A549 (cell line): ENCODE results near the gene MAGI1. TPM values are rescaled to one million over a fixed set of nuclear protein-coding genes. Genes with fewer than 3 reads are reported as not detected.
A peak's percentile ranks its signal among the peaks of the same experiment; 100 is the strongest.

ENCODE experiments used
- ATAC-seq, 2 experiments: fragments of 200-7000 bp in 1 of 2; fragments of >200 bp in 1 of 2; cut with Nextera tagmentation in 1 of 2; cut with Tn5 transposase in 1 of 2; 3 replicates each; pipeline versions ENCODE4 v1.8.0 to v1.9.1; 2018 to 2020; ENCODE audit warnings: mild to moderate bottlenecking in 1 of 2, moderate library complexity in 1 of 2
- CTCF ChIA-PET: fragments of 300-600 bp; sonication (Branson Sonifier 250); formaldehyde crosslinking; extraction: SDS; loops from one replicate; lab custom pipeline; 2021; ENCODE audit warnings: antibody characterized with exemption, inconsistent platforms; lab: Yijun Ruan, JAX
- POLR2A ChIA-PET: fragments of 350-600 bp; formaldehyde crosslinking; extraction: SDS; loops from one replicate; lab custom pipeline; 2021; ENCODE audit warnings: antibody characterized with exemption, inconsistent platforms; lab: Yijun Ruan, JAX
- DNase-seq, 2 experiments: peaks; one replicate each; pipeline versions ENCODE4 v3.0.0 to v3.0.0-alpha.2; 2011 to 2016; ENCODE audit warnings: low read depth in 1 of 2, low spot score in 1 of 2
- FAIRE-seq: peaks from 2 replicates; lab custom pipeline; 2011; peaks lifted over from hg19 to GRCh38; lab: Jason Lieb, UNC
- H3K27ac ChIP-seq, 2 experiments: fragments of >200 bp; sonication (Bioruptor Twin); formaldehyde crosslinking; 3 replicates each; pipeline ENCODE4 v1.5.1; 2016 to 2017
- H3K4me1 ChIP-seq: fragments of >200 bp; sonication (Bioruptor Twin); formaldehyde crosslinking; 3 replicates; pipeline ENCODE4 v1.6.1; 2016
- H3K4me2 ChIP-seq: fragments of >200 bp; sonication (Bioruptor Twin); formaldehyde crosslinking; 3 replicates; pipeline ENCODE4 v1.6.1; 2016
- H3K4me3 ChIP-seq: fragments of >200 bp; sonication (Bioruptor Twin); formaldehyde crosslinking; 3 replicates; pipeline ENCODE4 v1.5.1; 2016
- H3K9me3 ChIP-seq: fragments of >200 bp; sonication (Bioruptor Twin); formaldehyde crosslinking; 3 replicates; pipeline ENCODE4 v1.6.1; 2016
- CBX2 ChIP-seq: fragments of 200-600 bp; sonication (generic); IDR thresholded peaks from 2 replicates; pipeline ENCODE4 v1.6.1; 2016; ENCODE audit warnings: low read depth, mild to moderate bottlenecking, borderline replicate concordance
- CEBPB ChIP-seq, 2 experiments: fragments of >200 bp in 1 of 2; sonication (Bioruptor Twin) in 1 of 2; formaldehyde crosslinking in 1 of 2; IDR thresholded peaks; 2 replicates each; pipeline ENCODE4 v1.6.1; 2012 to 2016
- CHD2 ChIP-seq: fragments of 150-350 bp; IDR thresholded peaks from 2 replicates; pipeline ENCODE4 v1.6.1; 2014; ENCODE audit warnings: low read length; ENCODE audit not compliant: partially characterized antibody
- EHF ChIP-seq: fragments of 250-450 bp; sonication (Bioruptor Pico); IDR thresholded peaks from 2 replicates; pipeline ENCODE4 v1.5.0; 2020; ENCODE audit warnings: mild to moderate bottlenecking
- ESRRA ChIP-seq: fragments of 150-350 bp; IDR thresholded peaks from 2 replicates; pipeline ENCODE4 v1.6.1; 2014; ENCODE audit warnings: mild to moderate bottlenecking, low read length, borderline replicate concordance
- HDAC2 ChIP-seq: fragments of 200-600 bp; sonication (generic); IDR thresholded peaks from 2 replicates; pipeline ENCODE4 v1.6.1; 2016
- HEYL ChIP-seq: fragments of 250-450 bp; sonication (Bioruptor Pico); IDR thresholded peaks from 2 replicates; pipeline ENCODE4 v1.8.0; 2021; ENCODE audit warnings: mild to moderate bottlenecking, moderate library complexity
- HOXA7 ChIP-seq: fragments of 250-450 bp; sonication (Bioruptor Pico); IDR thresholded peaks from 2 replicates; pipeline ENCODE4 v1.5.0; 2020; ENCODE audit warnings: mild to moderate bottlenecking, moderate library complexity
- HOXB13 ChIP-seq: fragments of 250-450 bp; sonication (Bioruptor Pico); IDR thresholded peaks from 2 replicates; pipeline ENCODE4 v1.5.0; 2020; ENCODE audit warnings: low read depth, mild to moderate bottlenecking, moderate library complexity
- KDM1A ChIP-seq: fragments of 200-600 bp; sonication (generic); IDR thresholded peaks from 2 replicates; pipeline ENCODE4 v1.6.1; 2016; ENCODE audit warnings: low read depth, mild to moderate bottlenecking
- MAFK ChIP-seq: fragments of 450-650 bp; IDR thresholded peaks from 2 replicates; pipeline ENCODE4 v1.6.1; 2014; ENCODE audit not compliant: partially characterized antibody
- MYC ChIP-seq: IDR thresholded peaks from 2 replicates; pipeline ENCODE4 v1.6.1; 2012; ENCODE audit warnings: mild to moderate bottlenecking, inconsistent platforms, low read length, improper control_type of control experiment, borderline replicate concordance
- NFE2L2 ChIP-seq: fragments of 150-350 bp; conservative IDR thresholded peaks from 2 replicates; pipeline ENCODE4 v1.6.1; 2014; ENCODE audit warnings: low read length
- NPAS2 ChIP-seq: fragments of 250-450 bp; sonication (Bioruptor Pico); IDR thresholded peaks from 2 replicates; pipeline ENCODE4 v1.8.0; 2022; ENCODE audit warnings: mild to moderate bottlenecking, moderate library complexity, borderline replicate concordance
- PHF8 ChIP-seq: fragments of 200-600 bp; sonication (generic); IDR thresholded peaks from 2 replicates; pipeline ENCODE4 v1.6.1; 2016; ENCODE audit warnings: low read depth, mild to moderate bottlenecking, antibody characterized with exemption, moderate library complexity, borderline replicate concordance
- POLR2A ChIP-seq: IDR thresholded peaks from 2 replicates; pipeline ENCODE4 v1.6.1; 2012; ENCODE audit warnings: mild to moderate bottlenecking, low read length
- RCOR1 ChIP-seq: fragments of 150-350 bp; IDR thresholded peaks from 2 replicates; pipeline ENCODE4 v1.6.1; 2014; ENCODE audit warnings: antibody characterized with exemption, low read length, low read depth
- whole genome bisulfite sequencing: methylation state at CpG from one replicate; pipeline ENCODE4 v1.1.6; 2017; ENCODE audit errors: missing lambda C conversion rate; 5-methylcytosine and 5-hydroxymethylcytosine counted together
- polyA plus RNA-seq, 4 experiments: library from polyadenylated mRNA; depleted of rRNA in 3 of 4; stranded (reverse); fragments of >200 nt; fragmentation: RNase III in 1 of 4; extraction: RNeasy Plus Mini Kit Qiagen cat#74134 plus additional on column Dnase treatment in 1 of 4; gene quantifications; 2 replicates in 3 of 4; 3 replicates in 1 of 4; pipeline ENCODE4 v1.2.3, GENCODE V29; 2011 to 2017
- TF ChIP-seq, protein P1 (sequence below): fragments of 250-450 bp; sonication (Bioruptor Pico); IDR thresholded peaks from 2 replicates; pipeline ENCODE4 v1.5.0; 2021; ENCODE audit warnings: mild to moderate bottlenecking, moderate library complexity, borderline replicate concordance
- TF ChIP-seq, protein P2 (sequence below): IDR thresholded peaks from 2 replicates; pipeline ENCODE4 v1.6.1; 2012; ENCODE audit warnings: low read depth, borderline replicate concordance
- TF ChIP-seq, protein P3 (sequence below): IDR thresholded peaks from 2 replicates; pipeline ENCODE4 v1.6.1; 2012
- TF ChIP-seq, protein P4 (sequence below): fragments of >200 bp; sonication (Bioruptor Twin); formaldehyde crosslinking; IDR thresholded peaks from 2 replicates; pipeline ENCODE4 v1.6.1; 2016

The MAGI1 gene
- polyA plus RNA-seq, 2 of the 4 experiments (the other 2 are of a cell fraction), result 4.7 to 6.6 TPM

DNA sequence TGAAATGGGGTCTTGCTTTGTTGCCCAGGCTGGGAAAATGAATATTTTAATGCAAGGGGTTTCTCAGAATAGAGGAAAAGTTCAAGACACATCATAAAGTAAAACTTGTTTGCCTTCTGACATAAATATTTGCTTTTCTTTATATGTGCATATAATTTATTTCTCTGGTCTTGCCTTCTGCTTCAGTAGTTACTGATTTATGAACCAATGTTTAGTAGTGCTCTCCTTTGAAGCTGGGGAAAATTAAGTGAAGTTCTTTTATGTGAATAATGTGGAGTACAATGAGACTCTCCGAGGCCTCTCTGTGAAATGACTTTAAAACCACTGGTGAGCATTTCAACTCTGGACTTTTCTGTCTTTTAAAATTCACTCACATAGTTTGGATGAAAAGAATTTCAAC, 55.6 kb downstream of the MAGI1 start (continued):
- TF ChIP-seq, protein P1, sequence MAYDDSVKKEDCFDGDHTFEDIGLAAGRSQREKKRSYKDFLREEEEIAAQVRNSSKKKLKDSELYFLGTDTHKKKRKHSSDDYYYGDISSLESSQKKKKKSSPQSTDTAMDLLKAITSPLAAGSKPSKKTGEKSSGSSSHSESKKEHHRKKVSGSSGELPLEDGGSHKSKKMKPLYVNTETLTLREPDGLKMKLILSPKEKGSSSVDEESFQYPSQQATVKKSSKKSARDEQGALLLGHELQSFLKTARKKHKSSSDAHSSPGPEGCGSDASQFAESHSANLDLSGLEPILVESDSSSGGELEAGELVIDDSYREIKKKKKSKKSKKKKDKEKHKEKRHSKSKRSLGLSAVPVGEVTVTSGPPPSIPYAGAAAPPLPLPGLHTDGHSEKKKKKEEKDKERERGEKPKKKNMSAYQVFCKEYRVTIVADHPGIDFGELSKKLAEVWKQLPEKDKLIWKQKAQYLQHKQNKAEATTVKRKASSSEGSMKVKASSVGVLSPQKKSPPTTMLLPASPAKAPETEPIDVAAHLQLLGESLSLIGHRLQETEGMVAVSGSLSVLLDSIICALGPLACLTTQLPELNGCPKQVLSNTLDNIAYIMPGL (CRISPR knock-in tag), result no peak
- TF ChIP-seq CHD2, result no peak
- no peak for TF ChIP-seq HEYL
- TF ChIP-seq HOXA7, result no peak
- TF ChIP-seq, protein P2, sequence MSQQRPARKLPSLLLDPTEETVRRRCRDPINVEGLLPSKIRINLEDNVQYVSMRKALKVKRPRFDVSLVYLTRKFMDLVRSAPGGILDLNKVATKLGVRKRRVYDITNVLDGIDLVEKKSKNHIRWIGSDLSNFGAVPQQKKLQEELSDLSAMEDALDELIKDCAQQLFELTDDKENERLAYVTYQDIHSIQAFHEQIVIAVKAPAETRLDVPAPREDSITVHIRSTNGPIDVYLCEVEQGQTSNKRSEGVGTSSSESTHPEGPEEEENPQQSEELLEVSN, result no peak
- no peak for TF ChIP-seq CBX2
- TF ChIP-seq MYC, result no peak

DNA sequence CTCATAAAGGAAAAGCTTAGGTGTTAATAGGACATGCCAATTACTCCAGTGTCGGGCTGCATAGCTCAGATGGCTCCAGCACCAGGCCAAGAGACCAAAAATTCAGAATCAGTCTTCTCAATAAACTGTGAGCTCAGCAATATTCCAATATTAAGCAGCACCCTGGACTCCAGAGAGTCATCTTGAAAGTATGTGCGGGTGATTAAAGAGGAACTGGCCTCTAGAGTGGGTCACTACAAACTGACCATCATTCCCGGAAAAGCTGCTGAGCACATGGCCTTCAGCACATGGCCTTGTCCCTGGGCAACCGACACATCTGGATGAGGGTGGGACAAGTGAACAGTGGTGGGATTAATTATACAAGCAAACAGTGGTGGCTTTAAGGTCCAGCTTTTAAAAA, 59.0 kb downstream of the MAGI1 start:
- ATAC-seq (no peak), FAIRE-seq (no peak), DNase-seq (no peak)
- peak; percentile 65 for TF ChIP-seq MAFK
- TF ChIP-seq RCOR1, result no peak
- Histone ChIP-seq H3K4me1 (0 out of 3 replicates have a peak, but pooled peaks cover 3% of the 10 kb centered on the region), H3K9me3 (no peaks in the 10 kb centered on the region), H3K4me3 (no peak overlapping the region), H3K27ac (no peak overlapping the region), H3K4me2 (no peak overlapping the region)
- POLR2A ChIA-PET, result no interaction called here
- CTCF ChIA-PET, result no interaction called here
- WGBS, result 88% methylated on average over 4 of the region's 4 CpGs

DNA sequence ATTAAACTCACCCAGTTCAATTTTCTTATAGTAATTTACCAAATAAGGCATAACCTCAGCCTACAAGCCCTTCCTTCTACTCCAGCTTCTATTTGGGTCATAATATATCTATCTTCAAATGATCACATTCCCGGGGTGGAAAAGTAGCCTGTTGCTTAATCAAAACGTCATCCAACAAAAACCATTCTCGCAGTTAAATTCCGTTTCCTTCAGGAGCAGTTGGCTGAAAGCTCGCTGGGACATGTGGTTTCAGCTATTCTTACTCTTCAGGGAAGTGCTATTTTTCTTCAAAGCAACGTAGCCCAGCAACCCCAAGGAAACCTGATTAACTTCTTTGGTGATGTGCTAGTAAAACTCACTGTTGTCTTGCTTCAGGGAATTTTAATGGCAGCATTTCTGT, 59.6 kb downstream of the MAGI1 start:
- POLR2A ChIA-PET, result interaction anchor here (0.6 kb wide), 1 partner anchor 145 kb away, joined by 4 read pairs; no protein-coding TSS in a partner anchor
- FAIRE-seq, result no peak
- 92% methylated on average over 6 of the region's 6 CpGs for WGBS

DNA sequence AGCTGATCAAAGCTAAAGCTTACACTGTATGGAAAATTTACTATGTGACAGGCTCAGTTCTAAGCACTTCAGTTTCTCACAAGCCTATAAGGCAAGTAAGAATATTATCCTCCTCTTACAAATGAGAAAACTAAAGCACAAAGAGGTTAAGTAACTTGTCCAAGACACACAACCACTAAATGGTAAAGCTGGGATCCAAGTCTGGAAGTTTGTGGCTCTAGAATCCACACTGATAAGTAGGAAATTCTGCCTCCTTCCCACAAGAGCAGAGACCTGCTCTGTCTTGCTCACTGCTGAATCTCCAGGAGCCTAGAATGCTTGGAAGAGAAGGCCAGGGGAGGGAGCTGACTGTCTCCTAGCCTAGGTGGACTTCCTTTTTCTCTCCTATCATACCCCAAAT, 60.6 kb downstream of the MAGI1 start:
- ATAC-seq (no peak), DNase-seq (no peak), FAIRE-seq (no peak)
- Histone ChIP-seq H3K4me3 (no peak overlapping the region), H3K4me2 (no peak overlapping the region), H3K27ac (no peak overlapping the region), H3K9me3 (no peaks in the 10 kb centered on the region), H3K4me1 (0 out of 3 replicates have a peak, but pooled peaks cover under 1% of the 10 kb centered on the region)
- CTCF ChIA-PET, result no interaction called here
- no peak for TF ChIP-seq NFE2L2
- no peak for TF ChIP-seq NPAS2 (CRISPR knock-in tag)
- TF ChIP-seq KDM1A, result no peak
- no peak for TF ChIP-seq EHF (CRISPR knock-in tag)
- no peak for TF ChIP-seq HDAC2
- TF ChIP-seq ESRRA, result no peak
- no peak for TF ChIP-seq RCOR1
- POLR2A ChIA-PET, result no interaction called here

More for the DNA sequence above, 59.6 kb downstream of the MAGI1 start:
- no peak overlapping the region for H3K4me2 ChIP-seq
- H3K9me3 ChIP-seq, result no peaks in the 10 kb centered on the region
- H3K27ac ChIP-seq, result no peak overlapping the region
- H3K4me1 ChIP-seq, result 0 out of 3 replicates have a peak, but pooled peaks cover 3% of the 10 kb centered on the region
- CTCF ChIA-PET, result no interaction called here
- no peak overlapping the region for H3K4me3 ChIP-seq
- TF ChIP-seq POLR2A (no peak), PHF8 (no peak), CEBPB (IDR thresholded peaks at IDR 0.05) (no peak), HOXB13 (CRISPR knock-in tag) (no peak)
- TF ChIP-seq, protein P3, sequence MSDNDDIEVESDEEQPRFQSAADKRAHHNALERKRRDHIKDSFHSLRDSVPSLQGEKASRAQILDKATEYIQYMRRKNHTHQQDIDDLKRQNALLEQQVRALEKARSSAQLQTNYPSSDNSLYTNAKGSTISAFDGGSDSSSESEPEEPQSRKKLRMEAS, result no peak
- TF ChIP-seq, protein P4, sequence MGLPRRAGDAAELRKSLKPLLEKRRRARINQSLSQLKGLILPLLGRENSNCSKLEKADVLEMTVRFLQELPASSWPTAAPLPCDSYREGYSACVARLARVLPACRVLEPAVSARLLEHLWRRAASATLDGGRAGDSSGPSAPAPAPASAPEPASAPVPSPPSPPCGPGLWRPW, result no peak
- DNase-seq (no peak), ATAC-seq (no peak)
